Measurements from ENCODE around the gene ESF1.

DNA sequence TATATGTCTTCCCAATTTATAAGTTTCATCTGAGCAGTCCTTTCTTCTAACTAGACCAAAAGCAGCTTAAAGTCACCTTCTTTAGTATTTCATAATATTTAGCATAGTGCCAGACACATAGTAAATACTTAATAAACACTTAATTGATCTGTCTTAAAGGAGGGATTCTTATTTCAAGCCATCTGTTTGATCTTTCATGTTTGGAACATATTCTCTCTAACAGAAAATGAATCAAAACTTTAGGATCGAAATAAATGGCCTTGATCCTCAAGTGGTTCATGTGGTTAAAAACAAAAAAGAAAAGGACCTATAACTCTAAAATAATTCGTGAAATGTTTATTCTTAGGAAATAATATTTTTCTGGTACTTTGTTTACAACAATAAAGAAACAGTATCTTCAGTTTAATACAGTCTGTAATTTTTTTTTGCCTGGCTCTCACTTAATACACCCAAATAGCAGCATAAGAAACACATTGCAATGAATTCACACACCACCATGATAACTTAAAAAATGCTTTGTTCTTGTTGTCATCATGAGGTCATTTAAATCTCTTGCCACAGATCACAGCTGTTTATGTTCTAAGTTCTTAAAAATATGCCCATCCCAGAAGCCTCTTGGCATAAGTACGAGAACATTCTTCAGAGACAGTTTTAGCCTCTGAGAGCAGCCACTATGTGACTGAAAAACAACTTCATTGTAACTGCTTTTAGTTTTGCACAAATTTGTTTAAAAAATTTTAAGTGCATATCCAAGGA lies 48.1 kb downstream of the ESF1 start:
- TF ChIP-seq, protein P1, sequence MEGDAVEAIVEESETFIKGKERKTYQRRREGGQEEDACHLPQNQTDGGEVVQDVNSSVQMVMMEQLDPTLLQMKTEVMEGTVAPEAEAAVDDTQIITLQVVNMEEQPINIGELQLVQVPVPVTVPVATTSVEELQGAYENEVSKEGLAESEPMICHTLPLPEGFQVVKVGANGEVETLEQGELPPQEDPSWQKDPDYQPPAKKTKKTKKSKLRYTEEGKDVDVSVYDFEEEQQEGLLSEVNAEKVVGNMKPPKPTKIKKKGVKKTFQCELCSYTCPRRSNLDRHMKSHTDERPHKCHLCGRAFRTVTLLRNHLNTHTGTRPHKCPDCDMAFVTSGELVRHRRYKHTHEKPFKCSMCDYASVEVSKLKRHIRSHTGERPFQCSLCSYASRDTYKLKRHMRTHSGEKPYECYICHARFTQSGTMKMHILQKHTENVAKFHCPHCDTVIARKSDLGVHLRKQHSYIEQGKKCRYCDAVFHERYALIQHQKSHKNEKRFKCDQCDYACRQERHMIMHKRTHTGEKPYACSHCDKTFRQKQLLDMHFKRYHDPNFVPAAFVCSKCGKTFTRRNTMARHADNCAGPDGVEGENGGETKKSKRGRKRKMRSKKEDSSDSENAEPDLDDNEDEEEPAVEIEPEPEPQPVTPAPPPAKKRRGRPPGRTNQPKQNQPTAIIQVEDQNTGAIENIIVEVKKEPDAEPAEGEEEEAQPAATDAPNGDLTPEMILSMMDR (IDR thresholded peaks at IDR 0.05), result no peak
- TF ChIP-seq POLR2A (IDR thresholded peaks at IDR 0.05), result no peak

Measured in adrenal gland (tissue), 5 donors.